DMS 273 treated with DMSO at 0.1 percent for 48 hours (cell line): ENCODE measurements around the gene RBM8A.
"Not testable (repeated sequence)": the region's sequence is repeated elsewhere in the genome, so short reads cannot be mapped to it uniquely, and the experiment has no call there.

Experiments used
- DNase-seq: peaks from one replicate; lab custom pipeline; 2025; lab: John Stamatoyannopoulos, UW

The RBM8A gene

DNA sequence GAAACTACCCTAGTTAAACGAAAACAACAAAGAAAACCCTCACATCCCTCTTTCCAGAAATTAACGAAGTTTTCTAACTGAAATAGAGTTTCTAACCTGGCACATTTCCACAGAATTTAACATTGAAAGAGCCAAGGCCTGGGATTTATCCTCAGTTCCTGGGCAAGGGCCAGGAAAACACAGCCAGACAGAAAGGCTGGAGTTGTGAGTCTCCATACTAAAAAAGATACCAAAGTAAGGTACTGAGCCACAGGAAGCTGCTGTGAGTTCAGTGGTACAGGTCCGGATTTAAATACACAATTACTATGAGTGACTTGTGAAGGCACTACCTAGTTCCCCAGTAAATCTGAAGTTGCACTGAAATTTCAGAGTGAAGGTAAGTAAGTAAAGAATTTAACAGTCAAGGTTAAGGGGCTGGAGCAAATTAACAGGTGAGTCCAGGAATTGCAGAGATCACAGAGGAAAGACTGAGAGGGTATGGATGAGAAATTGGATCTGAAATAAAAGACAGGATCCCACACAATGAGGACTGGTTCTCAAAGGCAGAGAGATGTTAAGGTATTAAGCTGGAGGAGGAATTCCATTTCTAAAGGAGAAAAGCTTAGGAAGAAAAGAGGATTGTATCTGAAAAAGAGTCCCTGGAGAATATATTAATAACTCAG lies 29.6 kb upstream of the RBM8A start:
- no peak for DNase-seq

DNA sequence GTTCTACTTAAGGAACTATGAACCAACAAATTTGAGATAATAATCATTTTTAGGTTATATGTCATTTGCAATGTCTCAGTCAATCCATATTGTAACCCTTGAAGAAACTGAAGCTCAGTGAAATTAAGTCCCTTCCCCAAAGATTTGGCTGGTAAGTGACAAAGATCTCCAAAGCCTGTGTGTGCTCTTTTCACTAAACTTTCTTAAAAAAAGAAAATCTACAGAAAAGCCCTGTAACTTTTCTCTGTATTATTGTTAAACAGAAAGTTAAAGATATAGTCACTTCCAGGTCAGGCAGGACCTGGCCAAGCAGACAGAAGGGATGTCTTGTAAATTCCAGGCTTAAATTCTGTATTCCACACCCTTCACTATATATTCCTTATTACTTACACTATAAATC lies 29.1 kb upstream of the RBM8A start:
- DNase-seq = no peak

DNA sequence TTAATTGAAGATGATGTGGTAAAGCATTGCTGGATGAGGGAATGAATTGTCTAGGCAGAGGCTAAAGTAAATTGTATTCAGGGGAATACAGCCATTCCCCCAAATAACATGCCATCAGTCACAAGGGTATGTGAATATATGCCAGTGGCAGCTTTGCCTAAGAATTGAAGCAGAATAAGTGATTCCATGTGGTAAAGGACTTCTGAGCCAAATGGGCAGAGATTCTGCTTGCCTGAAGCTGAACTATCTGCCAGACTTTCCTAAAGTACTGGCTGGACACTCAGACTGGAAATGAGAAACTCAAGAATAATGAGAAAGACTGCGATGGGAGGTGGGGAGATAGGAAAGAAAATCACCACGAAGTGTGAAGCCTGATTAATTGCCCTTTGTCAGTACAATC lies 28.2 kb upstream of the RBM8A start:
- DNase-seq = no peak

DNA sequence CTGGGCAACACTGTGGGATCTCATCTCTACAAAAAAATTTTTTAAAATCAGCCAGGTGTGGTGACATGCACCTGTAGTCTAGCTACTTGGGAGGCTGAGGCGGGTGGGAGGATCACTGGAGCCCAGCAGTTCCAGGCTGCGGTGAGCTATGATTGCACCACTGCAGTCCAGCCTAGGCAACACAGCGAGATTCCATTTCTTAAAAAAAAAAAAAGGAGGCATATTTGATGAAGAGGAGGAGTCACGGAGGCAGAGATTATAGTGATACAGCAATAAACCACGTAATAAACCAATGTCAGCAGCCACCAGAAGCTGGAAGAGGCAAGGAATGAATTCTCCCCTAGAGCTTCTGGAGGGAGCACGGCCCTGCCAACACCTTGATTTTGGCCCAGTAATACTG lies 26.6 kb upstream of the RBM8A start:
- no peak for DNase-seq

DNA sequence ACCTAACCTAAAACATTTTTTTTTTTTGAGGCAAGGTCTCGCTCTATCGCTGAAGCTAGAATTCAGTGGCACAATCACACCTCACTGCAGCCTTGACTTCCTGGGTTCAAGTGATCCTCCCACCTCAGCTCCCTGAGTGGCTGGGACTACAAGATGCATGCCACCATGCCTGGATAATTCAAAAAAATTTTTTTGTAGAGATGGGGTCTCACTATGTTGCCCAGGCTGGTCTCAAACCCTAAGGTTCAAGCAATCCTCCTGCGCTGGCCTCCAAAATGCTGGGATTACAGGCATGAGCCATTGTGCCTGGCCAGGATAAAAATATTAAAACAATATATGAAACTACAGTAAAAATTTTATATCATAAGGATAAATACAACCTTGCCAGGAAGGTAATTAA lies 25.6 kb upstream of the RBM8A start:
- no peak for DNase-seq

DNA sequence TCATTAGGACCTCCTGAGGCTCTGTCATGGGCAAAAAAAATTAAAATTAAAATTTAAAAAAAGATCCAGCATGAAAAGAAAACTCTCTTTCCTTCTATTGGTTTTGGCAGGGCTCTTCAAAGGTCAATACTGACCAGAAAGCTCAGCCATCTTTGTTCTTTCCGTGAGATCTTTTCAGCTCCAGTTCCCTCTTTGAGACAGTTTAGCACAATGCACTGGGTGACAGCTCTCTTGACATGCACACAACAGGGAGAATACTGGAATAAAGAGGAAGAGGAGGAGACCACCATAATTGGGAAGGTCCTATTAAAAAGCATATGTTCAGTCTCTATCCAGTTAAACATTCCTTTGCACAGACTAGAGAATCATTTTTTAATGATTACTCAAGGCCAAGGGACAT lies 24.2 kb upstream of the RBM8A start:
- DNase-seq = no peak

DNA sequence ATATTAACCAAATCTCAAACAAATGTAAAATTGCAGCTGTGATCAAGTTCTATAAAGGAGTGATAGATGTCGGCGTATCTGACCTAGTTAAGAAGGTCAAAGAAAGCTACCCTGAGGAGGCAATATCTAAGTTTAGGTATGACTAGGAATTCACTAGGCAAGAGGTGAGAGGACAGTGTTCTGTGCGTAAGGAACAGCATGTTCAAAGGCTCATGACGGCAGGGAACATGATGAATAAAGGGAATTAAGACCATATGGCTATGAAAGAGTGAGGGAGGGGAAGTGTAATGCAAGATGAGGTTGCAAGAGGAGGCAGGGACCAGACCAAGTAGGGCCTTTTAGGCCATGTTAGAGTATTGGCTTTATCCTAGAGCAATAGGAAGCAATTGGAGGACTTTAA lies 21.9 kb upstream of the RBM8A start:
- no peak for DNase-seq

DNA sequence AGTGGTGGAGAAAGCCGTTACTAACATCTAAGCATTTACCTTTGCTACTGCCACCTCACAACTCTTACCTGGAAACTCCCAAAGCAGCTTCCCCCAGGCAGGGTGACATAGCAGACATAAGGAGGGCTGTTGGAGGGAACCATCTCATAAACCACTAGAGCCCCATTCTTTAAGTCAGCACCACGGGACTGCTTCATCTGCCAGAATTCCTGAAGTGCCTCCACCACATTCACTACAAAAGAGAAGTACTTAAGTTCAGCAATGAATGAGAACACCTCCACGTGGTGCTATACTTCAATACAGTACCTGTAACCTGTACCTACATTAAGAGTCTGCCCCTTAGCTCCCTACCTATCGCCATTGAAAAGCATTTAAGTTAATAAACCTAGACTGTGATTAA lies 20.3 kb upstream of the RBM8A start:
- no peak for DNase-seq

DNA sequence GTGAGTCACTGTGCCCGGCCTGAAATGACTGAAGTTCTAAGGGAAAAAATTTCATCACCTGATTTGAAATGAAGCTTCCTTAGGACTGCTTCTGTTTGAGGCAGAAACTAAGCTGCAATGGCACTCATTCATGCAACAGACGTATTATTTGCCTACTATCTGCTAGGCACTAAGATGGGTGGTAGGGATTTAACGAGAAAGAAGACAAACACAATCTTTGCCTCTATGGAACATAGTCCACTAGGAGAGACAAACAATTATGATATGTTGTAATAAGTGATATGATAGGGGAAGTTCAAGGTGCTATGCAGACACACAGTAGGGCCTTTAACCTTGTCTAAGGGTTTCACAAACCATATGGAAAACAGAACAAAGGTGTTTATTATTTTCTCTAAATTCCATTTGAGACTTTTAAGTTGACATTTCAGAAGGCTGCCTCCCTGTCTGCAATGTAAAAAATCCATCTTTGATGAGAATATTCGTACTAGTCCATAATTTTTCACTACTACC lies 19.2 kb upstream of the RBM8A start:
- DNase-seq = no peak

DNA sequence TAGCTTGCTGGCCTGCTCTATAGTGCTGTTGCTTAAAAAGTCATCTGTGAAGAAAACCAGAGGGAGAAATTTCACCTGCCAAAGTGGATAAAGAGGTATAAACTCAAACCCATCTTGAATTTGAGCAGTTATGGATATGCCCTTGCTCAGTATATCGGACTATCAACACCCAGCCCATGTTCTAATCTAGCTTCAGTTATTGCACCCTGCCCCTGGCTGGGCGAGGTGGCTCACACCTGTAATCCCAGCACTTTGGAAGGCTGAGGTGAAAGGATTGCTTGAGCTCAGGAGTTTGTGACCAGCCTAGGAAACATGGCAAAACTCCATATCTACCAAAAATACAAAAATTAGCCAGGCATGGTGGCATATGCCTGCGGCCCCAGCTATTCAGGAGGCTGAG lies 17.2 kb upstream of the RBM8A start:
- no peak for DNase-seq

DNA sequence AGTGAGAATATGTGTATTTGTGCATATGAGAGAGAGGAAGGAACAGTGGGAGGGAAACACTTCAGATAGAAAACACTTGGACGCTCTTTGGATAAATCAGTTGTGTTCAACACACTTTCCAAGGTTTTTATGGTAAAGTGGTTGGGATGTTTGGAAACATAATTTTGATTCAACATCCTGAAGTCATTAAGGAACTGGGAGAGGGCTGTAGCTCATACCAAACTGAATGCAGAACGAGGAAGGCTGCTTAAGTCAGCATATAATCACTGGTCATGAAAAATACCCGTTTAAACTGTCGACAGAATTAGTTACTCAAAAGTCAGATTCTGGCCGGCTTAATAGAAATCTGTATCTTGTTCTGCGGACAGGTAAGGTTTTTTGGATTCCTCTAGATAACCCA lies 15.6 kb upstream of the RBM8A start:
- no peak for DNase-seq

DNA sequence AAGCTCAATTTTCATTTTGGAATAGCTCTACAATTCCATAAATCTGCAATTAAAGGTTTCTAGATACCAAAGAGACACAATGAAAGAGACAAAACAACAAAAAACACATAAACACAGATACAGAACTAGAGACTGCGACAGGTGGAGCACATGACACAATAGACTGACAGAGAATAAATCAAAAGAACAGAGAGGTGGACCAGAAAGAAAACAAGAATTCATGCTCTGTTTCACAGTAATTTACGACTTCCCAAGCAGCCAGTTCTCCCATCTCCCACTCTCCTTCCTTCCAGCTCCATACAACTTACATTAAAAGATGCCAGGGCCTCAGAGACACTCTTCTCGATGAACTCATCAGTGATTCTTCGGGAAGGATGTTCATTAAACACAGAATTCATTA lies 15.1 kb upstream of the RBM8A start:
- DNase-seq = no peak

DNA sequence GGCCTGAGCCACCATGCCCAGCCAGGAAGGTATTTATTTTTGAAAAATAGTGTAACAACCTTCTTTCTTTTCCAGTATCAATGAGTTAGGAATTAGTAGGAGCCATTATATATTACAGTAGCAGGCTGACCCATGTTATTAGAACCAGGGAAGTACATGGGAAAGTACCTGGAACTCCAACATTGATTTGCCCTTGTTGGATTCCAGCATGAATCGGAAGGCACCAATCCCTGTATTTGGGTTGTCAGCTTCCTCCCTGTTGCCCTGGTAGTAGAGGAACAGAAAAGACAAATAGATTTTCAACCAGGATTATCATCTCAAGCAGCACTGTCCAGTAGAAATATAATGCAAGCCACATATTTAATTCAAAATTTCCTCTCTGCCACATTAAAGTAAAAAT lies 10.2 kb upstream of the RBM8A start:
- DNase-seq = no peak

DNA sequence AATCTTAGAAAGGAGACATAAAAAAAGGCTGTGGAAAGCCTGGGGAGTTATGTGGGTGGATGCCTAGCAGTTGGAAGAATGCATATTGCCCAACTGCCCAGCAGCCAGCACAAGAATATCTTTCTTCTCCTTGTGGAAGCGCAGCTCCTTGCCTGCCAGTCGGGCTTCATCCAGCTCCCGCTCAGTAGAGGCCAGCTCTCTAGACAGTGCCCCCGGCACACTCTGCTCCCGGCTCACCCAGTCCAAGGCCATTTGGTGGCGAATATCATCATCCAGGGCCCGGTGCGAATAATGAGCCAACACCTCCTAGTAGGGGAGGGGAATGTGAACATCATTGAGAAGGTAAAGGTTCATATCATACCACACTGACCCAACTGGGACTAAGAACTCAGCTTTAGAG lies 9.0 kb upstream of the RBM8A start:
- no peak for DNase-seq

DNA sequence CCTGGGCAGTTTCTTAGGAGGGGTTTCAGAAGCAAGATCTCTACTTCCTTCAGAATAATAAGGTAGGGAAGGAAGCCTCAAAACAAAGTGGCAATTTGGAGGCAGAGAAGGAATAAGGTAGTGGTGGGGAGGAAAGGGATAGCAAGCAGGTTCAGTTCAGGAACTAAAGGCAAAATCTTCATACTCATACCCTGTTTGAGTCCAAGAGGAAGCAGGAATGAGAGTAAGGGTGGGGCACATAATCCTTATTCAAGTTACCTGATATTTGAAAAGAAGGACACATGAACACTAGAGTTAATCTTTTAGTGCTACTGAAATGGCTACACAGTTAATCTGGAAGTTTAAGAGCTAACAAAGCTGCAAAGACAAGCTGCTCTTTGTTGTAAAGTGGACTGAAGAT lies 8.4 kb upstream of the RBM8A start:
- DNase-seq = no peak

DNA sequence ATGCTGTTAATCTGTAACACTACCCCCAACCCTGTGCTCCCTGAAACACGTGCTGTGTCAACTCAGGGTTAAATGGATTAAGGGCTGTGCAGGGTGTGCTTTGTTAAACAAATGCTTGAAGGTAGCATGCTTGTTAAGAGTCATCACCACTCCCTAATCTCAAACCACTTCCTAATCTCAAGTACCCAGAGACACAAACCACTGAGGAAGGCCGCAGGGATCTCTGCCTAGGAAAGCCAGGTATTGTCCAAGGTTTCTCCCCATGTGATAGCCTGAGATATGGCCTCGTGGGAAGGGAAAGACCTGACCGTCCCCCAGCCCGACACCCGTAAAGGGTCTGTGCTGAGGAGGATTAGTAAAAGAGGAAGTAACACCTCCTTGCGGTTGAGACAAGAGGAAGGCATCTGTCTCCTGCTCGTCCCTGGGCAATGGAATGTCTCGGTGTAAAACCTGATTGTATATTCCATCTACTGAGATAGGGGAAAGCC lies 5.3 kb upstream of the RBM8A start:
- not testable (repeated sequence) for DNase-seq

DNA sequence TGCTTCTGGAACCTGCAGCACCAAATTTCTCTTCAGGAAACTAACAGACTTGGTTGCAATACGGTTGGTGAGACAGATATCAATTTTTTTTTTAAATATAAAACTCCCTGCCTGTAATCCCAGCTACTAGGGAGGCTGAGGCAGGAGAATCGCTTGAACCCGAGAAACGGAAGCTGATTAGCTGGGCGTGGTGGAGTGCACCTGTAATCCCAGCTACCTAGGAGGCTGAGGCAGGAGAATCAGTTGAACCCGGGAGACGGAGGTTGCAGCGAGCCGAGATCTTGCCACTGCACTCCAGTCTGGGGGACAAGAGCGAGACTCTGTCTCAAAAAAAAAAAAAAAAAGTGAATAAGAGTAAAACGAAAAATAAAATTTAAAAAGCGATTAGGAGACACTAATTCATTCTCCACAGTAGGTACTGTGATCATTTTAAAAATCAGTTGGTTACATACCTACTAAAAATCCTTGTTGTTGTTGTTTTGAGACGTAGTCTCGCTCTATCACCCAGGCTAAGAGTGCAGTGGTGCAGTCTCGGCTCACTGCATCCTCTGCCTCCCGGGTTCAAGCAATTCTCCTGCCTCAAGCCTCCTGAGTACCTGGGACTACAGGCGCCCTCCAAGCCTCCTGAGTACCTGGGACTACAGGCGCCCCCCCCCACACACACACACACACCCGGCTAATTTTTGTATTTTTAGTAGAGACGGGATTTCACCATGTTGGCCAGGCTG lies 796 bp upstream of the RBM8A start:
- DNase-seq = no peak

DNA sequence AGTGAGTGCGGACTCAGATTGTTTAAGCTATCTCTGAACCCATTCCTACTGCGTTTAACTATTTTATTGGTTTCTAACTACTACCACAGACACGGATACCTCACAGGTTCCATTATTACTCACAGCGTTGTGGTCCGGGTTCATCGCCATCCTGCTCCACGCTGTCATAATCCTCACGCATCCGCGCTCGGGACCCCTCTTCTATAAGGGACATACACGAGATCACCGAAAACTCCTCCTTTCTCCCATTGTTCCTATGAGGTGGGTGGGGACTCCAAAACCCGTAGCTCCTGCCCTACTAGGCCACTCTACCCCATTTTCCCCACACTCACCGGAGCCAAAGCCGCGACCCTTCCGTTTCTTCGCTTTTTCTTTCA lies 610 bp downstream of the RBM8A start:
- no peak for DNase-seq

DNA sequence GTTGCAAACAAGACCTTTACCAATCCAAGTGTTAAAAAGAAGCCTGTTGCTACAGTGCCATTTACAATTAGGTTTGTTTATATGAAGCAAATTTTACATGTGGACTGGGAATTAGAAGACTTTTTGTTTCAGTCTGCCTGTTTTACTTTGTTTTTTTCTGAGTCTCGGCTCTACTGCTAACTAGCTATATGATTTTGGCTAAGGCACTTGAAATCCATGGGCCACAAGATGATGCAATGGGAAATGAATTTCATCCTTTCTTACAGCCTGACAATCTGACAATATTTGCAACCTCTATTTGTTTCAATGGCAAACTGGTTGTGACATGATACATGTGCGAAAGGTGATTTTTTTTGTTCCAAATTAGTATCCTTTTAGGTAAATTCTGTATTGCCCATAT lies 5.0 kb downstream of the RBM8A start:
- no peak for DNase-seq

DNA sequence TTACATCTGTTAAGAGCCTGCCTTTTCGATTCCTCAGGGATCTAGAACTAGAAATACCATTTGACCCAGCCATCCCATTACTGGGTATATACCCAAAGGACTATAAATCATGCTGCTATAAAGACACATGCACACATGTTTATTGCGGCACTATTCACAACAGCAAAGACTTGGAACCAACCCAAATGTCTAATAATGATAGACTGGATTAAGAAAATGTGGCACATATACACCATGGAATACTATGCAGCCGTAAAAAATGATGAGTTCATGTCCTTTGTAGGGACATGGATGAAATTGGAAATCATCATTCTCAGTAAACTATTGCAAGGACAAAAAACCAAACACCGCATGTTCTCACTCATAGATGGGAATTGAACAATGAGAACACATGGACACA lies 7.0 kb downstream of the RBM8A start:
- not testable (repeated sequence) for DNase-seq

DNA sequence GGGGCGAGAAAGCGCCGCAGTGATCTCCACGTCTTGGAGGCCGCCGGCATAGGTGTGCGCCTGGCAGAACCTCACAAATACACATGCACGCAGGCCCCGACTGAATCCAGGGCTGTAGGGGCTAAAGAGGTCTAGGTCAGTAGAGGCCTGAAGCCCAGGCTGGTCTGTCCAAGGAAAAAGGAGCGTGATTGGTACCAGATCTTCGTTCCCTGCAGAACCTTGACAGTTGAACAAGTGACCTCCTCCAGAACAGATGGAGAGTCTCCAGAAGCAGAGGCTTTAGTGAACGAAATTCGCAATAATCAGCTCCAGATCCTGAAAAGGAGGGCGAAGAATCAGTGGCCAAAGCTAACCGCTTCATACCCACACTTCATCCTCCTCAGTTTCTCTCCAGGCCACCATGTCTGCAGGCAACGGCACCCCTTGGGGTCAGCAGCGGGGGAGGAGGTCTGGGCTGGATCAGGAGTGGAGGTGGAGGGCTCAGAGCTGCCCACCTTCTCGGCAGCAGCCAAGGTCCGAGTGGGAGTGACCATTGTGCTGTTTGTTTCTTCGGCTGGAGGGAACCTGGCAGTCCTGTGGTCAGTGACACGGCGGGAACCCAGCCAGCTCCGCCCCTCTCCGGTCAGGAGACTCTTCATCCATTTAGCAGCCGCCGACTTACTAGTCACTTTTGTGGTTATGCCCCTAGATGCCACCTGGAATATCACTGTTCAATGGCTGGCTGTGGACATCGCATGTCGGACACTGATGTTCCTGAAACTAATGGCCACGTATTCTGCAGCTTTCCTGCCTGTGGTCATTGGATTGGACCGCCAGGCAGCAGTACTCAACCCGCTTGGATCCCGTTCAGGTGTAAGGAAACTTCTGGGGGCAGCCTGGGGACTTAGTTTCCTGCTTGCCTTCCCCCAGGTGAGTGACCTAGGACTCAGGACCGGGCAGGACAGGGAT lies 8.0 kb downstream of the RBM8A start:
- DNase-seq = no peak

DNA sequence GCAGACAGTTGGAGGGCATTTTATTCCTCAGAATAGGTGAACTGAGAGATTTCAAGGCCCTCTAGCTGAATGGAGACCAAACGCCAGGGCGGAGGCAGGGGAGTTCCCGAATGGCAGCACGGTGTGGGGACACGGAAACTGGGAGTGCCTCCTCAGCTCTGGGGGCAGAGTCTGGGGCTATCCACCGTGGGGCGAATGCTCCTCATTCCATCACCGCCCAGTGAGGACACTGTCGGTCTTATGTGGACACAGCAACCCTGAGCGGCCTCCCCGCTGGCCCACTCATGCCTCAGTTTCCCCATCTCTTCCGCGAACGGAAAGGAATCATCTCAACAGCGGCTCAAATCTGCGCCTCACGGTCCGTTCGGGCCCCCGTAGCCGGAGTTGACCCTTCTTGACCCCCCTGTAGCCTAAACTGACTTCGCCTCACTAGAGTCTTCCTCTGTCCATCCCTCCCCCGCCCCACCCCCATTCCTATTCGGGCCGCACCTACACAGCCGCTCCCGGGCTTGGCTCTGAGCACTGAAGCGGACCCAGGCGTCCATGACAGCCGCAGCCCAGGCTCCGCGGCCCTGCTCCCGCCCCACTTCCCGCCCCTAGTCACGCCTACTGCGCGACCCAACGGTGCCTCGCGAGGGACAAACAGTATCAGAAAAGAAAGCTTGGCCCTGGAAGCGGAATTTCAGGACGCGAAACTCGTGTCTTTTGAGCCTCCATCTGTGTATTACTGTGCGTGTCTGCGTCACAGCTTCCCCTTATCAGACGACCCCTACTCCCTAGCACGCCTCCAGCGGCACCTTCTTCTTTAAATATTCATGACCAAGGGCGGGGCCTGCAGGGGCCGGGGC lies 8.9 kb downstream of the RBM8A start, which contains the start of gene PEX11B:
TSS of gene PEX11B (minus strand) at position 574 of the 848 bp plus-strand sequence. CDS start at position 545, 29 bp downstream.
- peak; percentile 71 for DNase-seq
